HG03196 (cell line): ENCODE data around the gene MCTP2.
A peak's percentile ranks its signal among the peaks of the same experiment; 100 is the strongest.

ENCODE experiments used
- ATAC-seq: cut with Tn5 transposase; IDR thresholded peaks from one replicate; pipeline ENCODE4 v1.9.1; 2021; ENCODE audit not compliant: unreplicated experiment

MCTP2 gene

GRCh38 chr15:94294556-94294955, 63.2 kb downstream of the MCTP2 start:
- ATAC-seq: no peak

GRCh38 chr15:94295275-94295674, 63.9 kb downstream of the MCTP2 start:
- ATAC-seq: no peak

GRCh38 chr15:94296717-94297116, 65.4 kb downstream of the MCTP2 start:
- no peak for ATAC-seq

- peak; percentile 72 for ATAC-seq
Observed at GRCh38 chr15:94297558-94297957, 66.2 kb downstream of the MCTP2 start.

GRCh38 chr15:94298364-94298763, 67.0 kb downstream of the MCTP2 start:
- ATAC-seq: no peak

- ATAC-seq: no peak
Observed at GRCh38 chr15:94300612-94301011, 69.3 kb downstream of the MCTP2 start.

- no peak for ATAC-seq
Observed at GRCh38 chr15:94305133-94305532, 73.8 kb downstream of the MCTP2 start.

GRCh38 chr15:94306700-94307650, 75.6 kb downstream of the MCTP2 start:
- peak; percentile 88 for ATAC-seq

- no peak for ATAC-seq
Observed at GRCh38 chr15:94312946-94313345, 81.6 kb downstream of the MCTP2 start.

- no peak for ATAC-seq
Observed at GRCh38 chr15:94314639-94315038, 83.3 kb downstream of the MCTP2 start.

- no peak for ATAC-seq
Observed at GRCh38 chr15:94317211-94317610, 85.8 kb downstream of the MCTP2 start.

GRCh38 chr15:94322141-94322540, 90.8 kb downstream of the MCTP2 start:
- ATAC-seq: no peak

GRCh38 chr15:94323076-94323475, 91.7 kb downstream of the MCTP2 start:
- no peak for ATAC-seq

GRCh38 chr15:94324117-94324826, 92.9 kb downstream of the MCTP2 start:
- peak; percentile 82 for ATAC-seq

- no peak for ATAC-seq
Observed at GRCh38 chr15:94324835-94325767, 93.7 kb downstream of the MCTP2 start.

- no peak for ATAC-seq
Observed at GRCh38 chr15:94327356-94327936, 96.1 kb downstream of the MCTP2 start.

GRCh38 chr15:94331731-94332130, 100.4 kb downstream of the MCTP2 start:
- ATAC-seq: no peak

- ATAC-seq: no peak
Observed at GRCh38 chr15:94335616-94336015, 104.3 kb downstream of the MCTP2 start.

GRCh38 chr15:94336817-94337467, 105.6 kb downstream of the MCTP2 start:
- no peak for ATAC-seq

GRCh38 chr15:94338243-94338846, 107.0 kb downstream of the MCTP2 start:
- ATAC-seq: no peak
